ENCODE measurements around the gene BNIPL.

BNIPL gene

GRCh38 chr1:151060657-151061421 is 24.5 kb downstream of the BNIPL start:
- H3K4me3 ChIP-seq (ENCODE audit: low read depth, low read length) = peak overlapping the region; percentile 96
- TF ChIP-seq CTCF (IDR thresholded peaks at IDR 0.05; ENCODE audit: borderline replicate concordance, insufficient read depth, low read depth, low read length) = no peak

GRCh38 chr1:151061704-151062103 is 25.3 kb downstream of the BNIPL start:
- TF ChIP-seq CTCF (IDR thresholded peaks at IDR 0.05; ENCODE audit: borderline replicate concordance, insufficient read depth, low read depth, low read length) = no peak
- no peak overlapping the region for H3K4me3 ChIP-seq (ENCODE audit: low read depth, low read length)

- TF ChIP-seq CTCF (IDR thresholded peaks at IDR 0.05; ENCODE audit: borderline replicate concordance, insufficient read depth, low read depth, low read length) = no peak
- H3K4me3 ChIP-seq (ENCODE audit: low read depth, low read length) = no peak overlapping the region
These were observed 26.5 kb downstream of the BNIPL start for GRCh38 chr1:151062741-151063371.

DNA sequence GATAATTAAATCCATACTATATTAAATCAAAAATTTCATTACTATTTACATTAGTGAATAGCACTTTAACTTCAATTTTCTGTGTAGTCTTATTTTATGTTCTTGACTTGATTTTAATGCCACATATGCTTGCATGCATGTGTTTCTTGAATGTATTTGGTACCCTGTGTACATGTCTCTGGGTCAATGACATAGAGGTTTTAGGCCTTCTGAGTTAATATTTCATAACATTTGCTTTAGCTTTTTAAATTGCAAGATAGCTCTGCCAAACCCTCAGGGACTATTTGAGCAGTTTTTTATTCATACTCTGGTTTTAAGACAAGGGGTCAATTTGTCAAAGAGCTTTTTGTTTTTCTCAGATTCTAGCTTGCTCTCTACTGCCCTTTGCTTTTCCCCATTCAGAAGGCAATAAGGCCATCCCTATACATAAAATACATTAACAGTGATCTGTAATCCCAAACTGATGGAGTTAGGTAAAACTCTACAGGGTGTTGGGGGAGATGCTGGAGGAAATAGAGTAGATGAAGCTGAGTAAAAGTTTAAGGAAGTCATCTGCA is 28.8 kb downstream of the BNIPL start:
- TF ChIP-seq CTCF (IDR thresholded peaks at IDR 0.05; ENCODE audit: borderline replicate concordance, insufficient read depth, low read depth, low read length) = no peak
- no peak overlapping the region for H3K4me3 ChIP-seq (ENCODE audit: low read depth, low read length)

DNA sequence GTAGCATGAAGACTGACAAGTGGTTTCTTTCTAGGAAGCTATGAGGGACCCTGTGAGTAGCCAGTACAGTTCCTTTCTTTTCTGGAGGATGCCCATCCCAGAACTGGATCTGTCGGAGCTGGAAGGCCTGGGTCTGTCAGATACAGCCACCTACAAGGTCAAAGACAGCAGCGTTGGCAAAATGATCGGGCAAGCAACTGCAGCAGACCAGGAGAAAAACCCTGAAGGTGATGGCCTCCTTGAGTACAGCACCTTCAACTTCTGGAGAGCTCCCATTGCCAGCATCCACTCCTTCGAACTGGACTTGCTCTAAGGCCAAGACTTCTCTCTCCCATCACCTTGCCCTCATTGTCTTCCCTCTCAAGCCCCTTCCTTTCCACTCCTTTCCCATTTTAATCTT is 30.8 kb downstream of the BNIPL start:
- TF ChIP-seq CTCF (IDR thresholded peaks at IDR 0.05; ENCODE audit: borderline replicate concordance, insufficient read depth, low read depth, low read length) = no peak
- no peak overlapping the region for H3K4me3 ChIP-seq (ENCODE audit: low read depth, low read length)

GRCh38 chr1:151069103-151069486 is 32.7 kb downstream of the BNIPL start:
- no peak for TF ChIP-seq CTCF (IDR thresholded peaks at IDR 0.05; ENCODE audit: borderline replicate concordance, insufficient read depth, low read depth, low read length)
- no peak overlapping the region for H3K4me3 ChIP-seq (ENCODE audit: low read depth, low read length)
